Measurements from ENCODE around the gene TMEM134. TPM values are rescaled to one million over a fixed set of nuclear protein-coding genes. Genes with fewer than 3 reads are reported as not detected.
"Not testable (repeated sequence)": the region's sequence is repeated elsewhere in the genome, so short reads cannot be mapped to it uniquely, and the experiment has no call there.

TMEM134 gene
- total and polyA plus RNA-seq, 3 donors from 2014 or later, result 97.5 to 149 (median 126) TPM

DNA sequence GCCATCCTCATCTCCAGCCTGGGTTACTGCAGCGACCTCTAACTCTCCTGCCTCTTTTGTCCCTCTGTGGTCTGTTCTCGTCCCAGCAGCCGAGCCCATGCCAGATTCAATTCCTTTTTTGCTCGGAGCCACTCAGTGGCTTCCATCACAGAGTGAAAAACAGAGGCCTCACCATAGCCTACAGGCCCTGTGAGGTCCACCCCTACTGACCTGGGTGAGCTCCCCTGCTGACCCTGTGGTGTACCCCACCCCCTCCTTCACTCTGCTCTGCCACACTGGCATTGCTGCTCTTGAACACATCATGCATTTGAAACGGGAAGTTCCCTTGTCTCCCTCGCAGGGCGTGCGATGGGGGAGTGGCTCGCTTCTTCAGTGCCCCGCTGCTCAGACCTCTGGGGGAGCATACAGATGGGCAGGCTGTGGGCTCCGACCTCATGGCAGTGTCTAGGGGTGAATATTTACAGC lies 15.8 kb upstream of the TMEM134 start:
- no peaks in the 10 kb centered on the region for H3K9me3 ChIP-seq
- TF ChIP-seq, protein P1, sequence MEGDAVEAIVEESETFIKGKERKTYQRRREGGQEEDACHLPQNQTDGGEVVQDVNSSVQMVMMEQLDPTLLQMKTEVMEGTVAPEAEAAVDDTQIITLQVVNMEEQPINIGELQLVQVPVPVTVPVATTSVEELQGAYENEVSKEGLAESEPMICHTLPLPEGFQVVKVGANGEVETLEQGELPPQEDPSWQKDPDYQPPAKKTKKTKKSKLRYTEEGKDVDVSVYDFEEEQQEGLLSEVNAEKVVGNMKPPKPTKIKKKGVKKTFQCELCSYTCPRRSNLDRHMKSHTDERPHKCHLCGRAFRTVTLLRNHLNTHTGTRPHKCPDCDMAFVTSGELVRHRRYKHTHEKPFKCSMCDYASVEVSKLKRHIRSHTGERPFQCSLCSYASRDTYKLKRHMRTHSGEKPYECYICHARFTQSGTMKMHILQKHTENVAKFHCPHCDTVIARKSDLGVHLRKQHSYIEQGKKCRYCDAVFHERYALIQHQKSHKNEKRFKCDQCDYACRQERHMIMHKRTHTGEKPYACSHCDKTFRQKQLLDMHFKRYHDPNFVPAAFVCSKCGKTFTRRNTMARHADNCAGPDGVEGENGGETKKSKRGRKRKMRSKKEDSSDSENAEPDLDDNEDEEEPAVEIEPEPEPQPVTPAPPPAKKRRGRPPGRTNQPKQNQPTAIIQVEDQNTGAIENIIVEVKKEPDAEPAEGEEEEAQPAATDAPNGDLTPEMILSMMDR (IDR thresholded peaks at IDR 0.05), result no peak
- no peak for TF ChIP-seq POLR2A (IDR thresholded peaks at IDR 0.05)
- DNase-seq, result no peak
- intact Hi-C loops (cut with DNase I; ENCODE audit: low total_unique reads), result loop anchor here (10.0 kb wide), 1 partner anchor 80 kb away; the partner anchor contains the start of genes PPP1CA and TBC1D10C
- H3K27ac ChIP-seq, result no peak overlapping the region
- H3K4me3 ChIP-seq, result no peak overlapping the region
- no peaks in the 10 kb centered on the region for H3K27me3 ChIP-seq
- H3K36me3 ChIP-seq (ENCODE audit: low read depth, missing control alignments), result no peaks in the 10 kb centered on the region
- peaks cover 9% of the 10 kb centered on the region for H3K4me1 ChIP-seq
- 66% methylated on average over 11 of the region's 11 CpGs for WGBS, 2 donors

GRCh38 chr11:67483831-67484665 lies 15.0 kb upstream of the TMEM134 start:
- Histone ChIP-seq H3K4me3 (peak overlapping the region; percentile 49 to 57), H3K27ac (peak overlapping the region in 1 of 2 donors; percentile 82), H3K27me3 (no peaks in the 10 kb centered on the region), H3K36me3 (ENCODE audit: low read depth, missing control alignments) (no peaks in the 10 kb centered on the region), H3K9me3 (no peaks in the 10 kb centered on the region), H3K4me1 (peaks cover 9% of the 10 kb centered on the region)
- intact Hi-C loops (cut with DNase I; ENCODE audit: low total_unique reads), result loop anchor here (10.0 kb wide), 1 partner anchor 79 kb away; the partner anchor contains the start of genes PPP1CA and TBC1D10C
- TF ChIP-seq, protein P1 (IDR thresholded peaks at IDR 0.05), result no peak
- TF ChIP-seq POLR2A (IDR thresholded peaks at IDR 0.05), result no peak
- WGBS, 2 donors, result 52 to 65% methylated on average over 16 of the region's 16 CpGs
- DNase-seq, result no peak

- intact Hi-C loops (cut with DNase I; ENCODE audit: low total_unique reads), result loop anchor here (10.0 kb wide), 1 partner anchor 78 kb away; the partner anchor contains the start of genes PPP1CA and TBC1D10C
Observed at GRCh38 chr11:67482827-67483798, 14.1 kb upstream of the TMEM134 start, which contains the start of gene AIP. TSS of gene AIP (plus strand) at chr11:67483026. CDS start at chr11:67483159, 133 bp downstream.

DNA sequence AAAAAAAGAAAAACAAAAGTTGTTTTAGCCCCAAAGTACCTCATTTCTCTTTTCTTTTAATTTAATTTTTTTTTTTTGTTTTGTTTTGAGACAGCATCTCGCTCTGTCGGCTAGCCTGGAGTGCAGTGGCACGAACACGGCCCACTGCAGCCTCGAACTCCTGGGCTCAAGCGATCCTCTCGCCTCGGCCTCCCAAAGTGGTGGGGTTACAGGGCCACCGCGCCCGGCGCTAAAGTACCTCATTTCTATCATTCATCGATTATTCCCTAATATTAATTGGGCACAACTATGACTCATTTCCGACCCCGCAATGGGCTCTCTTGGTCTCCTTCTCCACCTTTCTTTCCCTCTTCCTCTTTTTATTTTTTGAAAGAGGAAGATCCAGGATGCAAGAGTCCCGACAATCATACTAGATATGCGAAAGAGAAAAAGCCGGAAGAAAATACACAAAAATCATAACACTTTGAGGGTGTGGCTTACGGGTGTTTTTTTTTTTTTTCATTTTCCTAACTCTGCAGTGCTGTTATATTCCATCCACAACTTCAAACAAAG lies 13.3 kb upstream of the TMEM134 start:
- H3K9me3 ChIP-seq, result no peaks in the 10 kb centered on the region
- intact Hi-C loops (cut with DNase I; ENCODE audit: low total_unique reads), result loop anchor here (10.0 kb wide), 1 partner anchor 78 kb away; the partner anchor contains the start of genes PPP1CA and TBC1D10C
- H3K4me1 ChIP-seq, result peaks cover 9% of the 10 kb centered on the region
- no peak for DNase-seq
- WGBS, 2 donors, result 32 to 38% methylated on average over 19 of the region's 19 CpGs
- H3K36me3 ChIP-seq (ENCODE audit: low read depth, missing control alignments), result no peaks in the 10 kb centered on the region
- TF ChIP-seq, protein P1 (IDR thresholded peaks at IDR 0.05), result no peak
- no peak for TF ChIP-seq POLR2A (IDR thresholded peaks at IDR 0.05)
- peak overlapping the region; percentile 49 to 57 for H3K4me3 ChIP-seq
- no peaks in the 10 kb centered on the region for H3K27me3 ChIP-seq
- peak overlapping the region; percentile 82 to 88 for H3K27ac ChIP-seq

More at GRCh38 chr11:67482827-67483798, 14.1 kb upstream of the TMEM134 start, which contains the start of gene AIP:
- 7 to 8% methylated on average over 48 to 60 of the region's 60 CpGs for WGBS, 2 donors
- TF ChIP-seq, protein P1 (IDR thresholded peaks at IDR 0.05), result peak in 2 of 3 experiments; percentile 40
- no peak for TF ChIP-seq POLR2A (IDR thresholded peaks at IDR 0.05)
- Histone ChIP-seq H3K27ac (peak within 1 kb of the TSS; percentile 82 to 88), H3K4me3 (peak within 1 kb of the TSS; percentile 49 to 57), H3K4me1 (peaks cover 9% of the 10 kb centered on the region), H3K9me3 (no peaks in the 10 kb centered on the region), H3K27me3 (no peaks in the 10 kb centered on the region), H3K36me3 (ENCODE audit: low read depth, missing control alignments) (no peaks in the 10 kb centered on the region)
- peak; percentile 98 for DNase-seq

DNA sequence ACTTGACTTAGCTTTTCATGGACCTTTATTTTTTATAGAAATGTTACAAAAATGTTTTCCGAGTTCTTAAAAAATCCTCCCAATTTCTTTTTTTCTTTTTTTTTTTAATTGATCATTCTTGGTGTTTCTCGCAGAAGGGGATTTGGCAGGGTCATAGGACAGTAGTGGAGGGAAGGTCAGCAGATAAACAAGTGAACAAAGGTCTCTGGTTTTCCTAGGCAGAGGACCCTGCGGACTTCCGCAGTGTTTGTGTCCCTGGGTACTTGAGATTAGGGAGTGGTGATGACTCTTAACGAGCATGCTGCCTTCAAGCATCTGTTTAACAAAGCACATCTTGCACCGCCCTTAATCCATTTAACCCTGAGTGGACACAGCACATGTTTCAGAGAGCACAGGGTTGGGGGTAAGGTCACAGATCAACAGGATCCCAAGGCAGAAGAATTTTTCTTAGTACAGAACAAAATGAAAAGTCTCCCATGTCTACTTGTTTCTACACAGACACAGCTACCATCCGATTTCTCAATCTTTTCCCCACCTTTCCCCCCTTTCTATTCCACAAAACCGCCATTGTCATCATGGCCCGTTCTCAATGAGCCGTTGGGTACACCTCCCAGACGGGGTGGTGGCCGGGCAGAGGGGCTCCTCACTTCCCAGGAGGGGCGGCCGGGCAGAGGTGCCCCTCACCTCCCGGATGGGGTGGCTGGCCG lies 8.4 kb upstream of the TMEM134 start:
- 71 to 83% methylated on average over 15 to 16 of the region's 16 CpGs for WGBS, 2 donors
- H3K27ac ChIP-seq; H3K9me3 ChIP-seq; H3K4me1 ChIP-seq; H3K36me3 ChIP-seq (ENCODE audit: low read depth, missing control alignments); H3K27me3 ChIP-seq; DNase-seq; intact Hi-C loops (cut with DNase I; ENCODE audit: low total_unique reads); H3K4me3 ChIP-seq: not testable (repeated sequence)

- H3K27ac ChIP-seq; H3K27me3 ChIP-seq; H3K36me3 ChIP-seq (ENCODE audit: low read depth, missing control alignments); intact Hi-C loops (cut with DNase I; ENCODE audit: low total_unique reads); H3K9me3 ChIP-seq; H3K4me1 ChIP-seq: not testable (repeated sequence)
- peak; percentile 58 for DNase-seq
- peak overlapping the region in 1 of 2 donors; percentile 15 for H3K4me3 ChIP-seq
- WGBS, 2 donors, result 57 to 58% methylated on average over 10 of the region's 10 CpGs
Observed at GRCh38 chr11:67476692-67477091, 7.6 kb upstream of the TMEM134 start.
